CD14-positive monocyte (primary cell): ENCODE results near the gene CDH4. TPM values are rescaled to one million over a fixed set of nuclear protein-coding genes. Genes with fewer than 3 reads are reported as not detected.

Experiments used
- DNase-seq, 3 donors: peaks; one replicate each; pipeline ENCODE4 v3.0.0-alpha.2; 2011 to 2022
- H2AFZ ChIP-seq: 2 replicates; pipeline ENCODE4 v1.6.0; 2012; ENCODE audit warnings: mild to moderate bottlenecking, low read depth, low read length, inconsistent platforms; ENCODE audit not compliant: insufficient read depth, poor library complexity, severe bottlenecking
- H3K27ac ChIP-seq, 2 donors: 1 replicate in 1 of 2; 2 replicates in 1 of 2; pipeline ENCODE4 v1.5.1; 2012 to 2013; ENCODE audit warnings: low read length in 2 of 2, control low read depth in 1 of 2, inconsistent platforms in 1 of 2, low read depth in 1 of 2, mild to moderate bottlenecking in 1 of 2
- H3K27me3 ChIP-seq, 2 donors: one replicate each; pipeline versions ENCODE4 v1.6.0 to v1.6.1; 2011 to 2013; ENCODE audit warnings: low read length in 2 of 2; ENCODE audit not compliant: control insufficient read depth in 2 of 2, insufficient read depth in 2 of 2
- H3K36me3 ChIP-seq, 2 donors: replicated peaks in 1 of 2; 1 replicate in 1 of 2; 2 replicates in 1 of 2; pipeline versions ENCODE4 v1.5.1 to v1.6.1; 2012 to 2013; ENCODE audit warnings: low read length in 2 of 2, control low read depth in 1 of 2, inconsistent platforms in 1 of 2, mild to moderate bottlenecking in 1 of 2; ENCODE audit not compliant: insufficient read depth in 2 of 2, control insufficient read depth in 1 of 2
- H3K4me1 ChIP-seq, 2 donors: 1 replicate in 1 of 2; 2 replicates in 1 of 2; pipeline versions ENCODE4 v1.5.1 to v1.6.1; 2012 to 2013; ENCODE audit warnings: low read length in 2 of 2, control low read depth in 1 of 2, inconsistent platforms in 1 of 2, mild to moderate bottlenecking in 1 of 2, moderate library complexity in 1 of 2; ENCODE audit not compliant: insufficient read depth in 2 of 2, control insufficient read depth in 1 of 2
- H3K4me2 ChIP-seq: replicated peaks from 2 replicates; pipeline ENCODE3; 2012; ENCODE audit warnings: low read length, moderate library complexity, mild to moderate bottlenecking; ENCODE audit not compliant: poor library complexity, severe bottlenecking; ENCODE audit errors: extremely low read depth
- H3K4me3 ChIP-seq, 3 experiments: fragments of 200-600 bp in 1 of 3; sonication (generic) in 1 of 3; replicated peaks in 1 of 3; 1 replicate in 2 of 3; 2 replicates in 1 of 3; pipeline ENCODE4 v1.5.1; 2011 to 2013; ENCODE audit warnings: low read length in 3 of 3, mild to moderate bottlenecking in 3 of 3, control low read depth in 2 of 3, low read depth in 2 of 3, inconsistent platforms in 1 of 3, moderate library complexity in 1 of 3
- H3K79me2 ChIP-seq: 2 replicates; pipeline ENCODE4 v1.6.0; 2012; ENCODE audit warnings: mild to moderate bottlenecking, control low read depth, inconsistent platforms, low read length, moderate library complexity; ENCODE audit not compliant: insufficient read depth
- H3K9ac ChIP-seq: 2 replicates; pipeline ENCODE4 v1.6.0; 2017; ENCODE audit warnings: low read length, mild to moderate bottlenecking; ENCODE audit not compliant: insufficient read depth, poor library complexity, severe bottlenecking
- H3K9me3 ChIP-seq, 2 donors: replicated peaks in 1 of 2; 1 replicate in 1 of 2; 2 replicates in 1 of 2; pipeline versions ENCODE4 v1.5.1 to v1.6.1; 2012 to 2013; ENCODE audit warnings: low read length in 2 of 2, control low read depth in 1 of 2; ENCODE audit not compliant: control insufficient read depth in 1 of 2, insufficient read depth in 1 of 2
- H4K20me1 ChIP-seq: 2 replicates; pipeline ENCODE4 v1.6.0; 2012; ENCODE audit warnings: mild to moderate bottlenecking, low read length, control low read depth, moderate library complexity; ENCODE audit not compliant: insufficient read depth
- H3K27ac Mint-ChIP-seq, 7 donors: one replicate each; pipeline ENCODE4 v1.8.0; 2020; ENCODE audit warnings: mild to moderate bottlenecking in 7 of 7, mixed read lengths in 7 of 7, moderate library complexity in 6 of 7, inconsistent platforms in 2 of 7
- H3K27me3 Mint-ChIP-seq, 3 donors: one replicate each; pipeline ENCODE4 v1.8.0; 2021 to 2022; ENCODE audit warnings: low read depth in 3 of 3, mild to moderate bottlenecking in 3 of 3, mixed read lengths in 3 of 3, moderate library complexity in 3 of 3, inconsistent platforms in 1 of 3
- H3K36me3 Mint-ChIP-seq, 2 donors: one replicate each; pipeline ENCODE4 v1.8.0; 2020; ENCODE audit warnings: mixed read lengths in 2 of 2, inconsistent platforms in 1 of 2, mild to moderate bottlenecking in 1 of 2
- H3K4me1 Mint-ChIP-seq: one replicate; pipeline ENCODE4 v1.8.0; 2020; ENCODE audit warnings: mild to moderate bottlenecking, mixed read lengths
- H3K4me3 Mint-ChIP-seq, 2 donors: one replicate each; pipeline ENCODE4 v1.8.0; 2020; ENCODE audit warnings: mild to moderate bottlenecking in 2 of 2, mixed read lengths in 2 of 2, moderate library complexity in 1 of 2
- H3K9me3 Mint-ChIP-seq, 7 donors: one replicate each; pipeline ENCODE4 v1.8.0; 2020 to 2022; ENCODE audit warnings: mixed read lengths in 7 of 7, mild to moderate bottlenecking in 6 of 7, moderate library complexity in 6 of 7, inconsistent platforms in 2 of 7
- WGBS: methylation state at CpG from one replicate; pipeline ENCODE4 v1.1.5; 2013; ENCODE audit warnings: missing lambda C conversion rate; ENCODE audit not compliant: insufficient coverage; 5-methylcytosine and 5-hydroxymethylcytosine counted together
- intact Hi-C, 2 donors: fragments of 100-400 bp; cut with micrococcal nuclease; formaldehyde crosslinking; loops; one replicate each; pipeline versions ENCODE4 v1.15.0 to v1.15.1; 2023
- polyA plus RNA-seq, 3 donors: library from polyadenylated mRNA; depleted of rRNA in 1 of 3; unstranded in 2 of 3; stranded (reverse) in 1 of 3; fragments of 300-500 nt in 2 of 3; fragments of >200 nt in 1 of 3; fragmentation: Illumina TruSeq in 2 of 3; gene quantifications; 1 replicate in 2 of 3; 2 replicates in 1 of 3; pipeline ENCODE4 v1.2.3, GENCODE V29; 2012 to 2021
- TF ChIP-seq, protein P1 (sequence below): fragments of 200-600 bp; IDR thresholded peaks from one replicate; pipeline ENCODE4 v1.8.0; 2022; ENCODE audit warnings: antibody characterized with exemption, mild to moderate bottlenecking

CDH4 gene
- polyA plus RNA-seq, 3 donors, result not detected

GRCh38 chr20:61439251-61439650, 187.2 kb downstream of the CDH4 start:
- no peak overlapping the region for H3K27ac Mint-ChIP-seq

DNA sequence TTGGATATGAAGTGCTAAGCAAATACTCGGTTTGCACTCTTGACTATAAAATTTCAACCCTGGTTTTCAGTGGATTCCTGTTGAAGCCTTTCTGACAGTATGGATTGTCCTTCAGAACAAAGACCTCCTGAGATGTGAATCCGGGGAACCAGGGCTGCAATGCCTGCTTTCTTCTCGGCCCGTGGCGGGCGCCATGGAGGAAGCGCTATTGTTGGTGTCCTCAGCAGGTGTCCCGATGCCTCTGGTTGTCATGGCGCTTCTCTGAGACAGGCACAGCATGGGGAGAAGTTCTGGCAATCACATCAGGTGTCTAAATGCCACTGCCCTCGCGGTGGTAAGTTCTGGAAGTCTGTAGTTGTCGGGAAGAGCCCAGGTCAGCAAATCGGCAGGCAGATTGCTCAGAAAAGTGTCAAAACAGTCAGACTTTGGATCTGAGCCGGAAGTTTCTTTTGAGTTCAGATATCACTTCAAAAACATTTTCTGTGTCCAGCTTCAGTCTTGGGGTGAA, 188.5 kb downstream of the CDH4 start:
- Mint-ChIP-seq H3K27me3 (peaks cover 0 to 18% (median 4%) of the 10 kb centered on the region in 3 donors), H3K36me3 (no peaks in the 10 kb centered on the region), H3K4me1 (peaks cover 7% of the 10 kb centered on the region), H3K4me3 (no peak overlapping the region), H3K9me3 (peaks cover 0 to 23% (median 10%) of the 10 kb centered on the region in 7 donors), H3K27ac (no peak overlapping the region)
- TF ChIP-seq, protein P1, sequence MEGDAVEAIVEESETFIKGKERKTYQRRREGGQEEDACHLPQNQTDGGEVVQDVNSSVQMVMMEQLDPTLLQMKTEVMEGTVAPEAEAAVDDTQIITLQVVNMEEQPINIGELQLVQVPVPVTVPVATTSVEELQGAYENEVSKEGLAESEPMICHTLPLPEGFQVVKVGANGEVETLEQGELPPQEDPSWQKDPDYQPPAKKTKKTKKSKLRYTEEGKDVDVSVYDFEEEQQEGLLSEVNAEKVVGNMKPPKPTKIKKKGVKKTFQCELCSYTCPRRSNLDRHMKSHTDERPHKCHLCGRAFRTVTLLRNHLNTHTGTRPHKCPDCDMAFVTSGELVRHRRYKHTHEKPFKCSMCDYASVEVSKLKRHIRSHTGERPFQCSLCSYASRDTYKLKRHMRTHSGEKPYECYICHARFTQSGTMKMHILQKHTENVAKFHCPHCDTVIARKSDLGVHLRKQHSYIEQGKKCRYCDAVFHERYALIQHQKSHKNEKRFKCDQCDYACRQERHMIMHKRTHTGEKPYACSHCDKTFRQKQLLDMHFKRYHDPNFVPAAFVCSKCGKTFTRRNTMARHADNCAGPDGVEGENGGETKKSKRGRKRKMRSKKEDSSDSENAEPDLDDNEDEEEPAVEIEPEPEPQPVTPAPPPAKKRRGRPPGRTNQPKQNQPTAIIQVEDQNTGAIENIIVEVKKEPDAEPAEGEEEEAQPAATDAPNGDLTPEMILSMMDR, result no peak
- Histone ChIP-seq H2AFZ (no peak overlapping the region), H4K20me1 (no peaks in the 10 kb centered on the region), H3K36me3 (no peaks in the 10 kb centered on the region), H3K27ac (no peak overlapping the region), H3K4me2 (no peak overlapping the region), H3K4me1 (no peaks in the 10 kb centered on the region), H3K79me2 (no peaks in the 10 kb centered on the region), H3K9ac (no peak overlapping the region), H3K27me3 (no peaks in the 10 kb centered on the region), H3K4me3 (no peak overlapping the region), H3K9me3 (peaks cover 4 to 52% of the 10 kb centered on the region in 2 donors)
- no peak for DNase-seq
- intact Hi-C loops, result no loop called here
- WGBS, result 90% methylated on average over 14 of the region's 14 CpGs

More at GRCh38 chr20:61439251-61439650, 187.2 kb downstream of the CDH4 start:
- Histone ChIP-seq H3K27ac (no peak overlapping the region), H3K9ac (no peak overlapping the region), H3K27me3 (no peaks in the 10 kb centered on the region), H3K36me3 (no peaks in the 10 kb centered on the region), H3K4me2 (no peak overlapping the region), H3K4me1 (no peaks in the 10 kb centered on the region), H3K4me3 (no peak overlapping the region), H3K79me2 (no peaks in the 10 kb centered on the region), H2AFZ (no peak overlapping the region), H3K9me3 (peaks cover 10 to 57% of the 10 kb centered on the region in 2 donors), H4K20me1 (no peaks in the 10 kb centered on the region)
- intact Hi-C loops, result no loop called here
- Mint-ChIP-seq H3K9me3 (peaks cover 0 to 30% (median 14%) of the 10 kb centered on the region in 7 donors), H3K36me3 (no peaks in the 10 kb centered on the region), H3K4me3 (no peak overlapping the region), H3K27me3 (peaks cover 0 to 27% (median 6%) of the 10 kb centered on the region in 3 donors), H3K4me1 (peaks cover 7% of the 10 kb centered on the region)
- TF ChIP-seq, protein P1, result no peak
- DNase-seq, result no peak
- WGBS, result 95% methylated on average over 7 of the region's 7 CpGs
